GM12878 (cell line): ENCODE measurements around the gene CYBB. TPM values are rescaled to one million over a fixed set of nuclear protein-coding genes. Genes with fewer than 3 reads are reported as not detected.

ENCODE experiments used
- ATAC-seq: fragments of 200-7000 bp; cut with Tn5 transposase; 3 replicates; pipeline ENCODE4 v1.9.1; 2020; ENCODE audit warnings: mild to moderate bottlenecking, moderate library complexity
- BruUV-seq: library from RNA; stranded (reverse); fragments of 400-500 nt; replicated peaks from 2 replicates; lab custom pipeline; 2021; lab: Mats Ljungman, UMichigan
- CTCF ChIA-PET: fragments of 300-600 bp; sonication (Branson Sonifier 250); formaldehyde crosslinking; extraction: SDS; loops from one replicate; lab custom pipeline; 2021; ENCODE audit warnings: inconsistent platforms; lab: Yijun Ruan, JAX
- POLR2A ChIA-PET: fragments of 350-600 bp; formaldehyde crosslinking; extraction: SDS; loops from one replicate; lab custom pipeline; 2021; ENCODE audit warnings: inconsistent platforms; lab: Charles Lee
- RAD21 ChIA-PET: fragments of 300-600 bp; sonication (Branson Sonifier 250); formaldehyde crosslinking; loops from one replicate; lab custom pipeline; 2023; ENCODE audit warnings: antibody characterized with exemption; ENCODE audit not compliant: unreplicated experiment; lab: Charles Lee
- SMC1A ChIA-PET: fragments of 300-600 bp; sonication (Branson Sonifier 250); formaldehyde crosslinking; loops from one replicate; lab custom pipeline; 2023; ENCODE audit not compliant: unreplicated experiment, uncharacterized antibody; lab: Charles Lee
- DNase-seq: peaks from one replicate; pipeline ENCODE4 v3.0.0-alpha.2; 2011; ENCODE audit warnings: low read depth, low spot score
- FAIRE-seq: peaks from 3 replicates; lab custom pipeline; 2011; peaks lifted over from hg19 to GRCh38; lab: Jason Lieb, UNC
- H2AFZ ChIP-seq: 2 replicates; pipeline ENCODE4 v1.6.0; 2011; ENCODE audit warnings: low read depth, low read length, control low read depth; ENCODE audit not compliant: control insufficient read depth
- H3K27ac ChIP-seq: 2 replicates; pipeline ENCODE4 v1.5.1; 2011; ENCODE audit warnings: control low read depth; ENCODE audit not compliant: control insufficient read depth, insufficient read depth
- H3K27me3 ChIP-seq, 2 experiments: replicated peaks in 1 of 2; 2 replicates each; pipeline versions ENCODE4 v1.6.0 to v1.6.1; 2011; ENCODE audit warnings: low read length in 1 of 2; ENCODE audit not compliant: control insufficient read depth in 2 of 2, insufficient read depth in 2 of 2
- H3K36me3 ChIP-seq, 2 experiments: 2 replicates each; pipeline ENCODE4 v1.5.1; 2011; ENCODE audit warnings: low read length in 1 of 2; ENCODE audit not compliant: control insufficient read depth in 2 of 2, insufficient read depth in 2 of 2
- H3K4me1 ChIP-seq: 2 replicates; pipeline ENCODE4 v1.6.1; 2011; ENCODE audit warnings: mild to moderate bottlenecking, low read length, moderate library complexity, mixed read lengths; ENCODE audit not compliant: control insufficient read depth, insufficient read depth
- H3K4me2 ChIP-seq: 2 replicates; pipeline ENCODE4 v1.6.0; 2011; ENCODE audit warnings: control low read depth; ENCODE audit not compliant: control insufficient read depth, insufficient read depth
- H3K4me3 ChIP-seq: fragments of 200-600 bp; sonication (generic); 2 replicates; pipeline ENCODE4 v1.5.1; 2016
- H3K79me2 ChIP-seq: 2 replicates; pipeline ENCODE4 v1.6.0; 2011; ENCODE audit warnings: low read length; ENCODE audit not compliant: control insufficient read depth, insufficient read depth
- H3K9ac ChIP-seq: 2 replicates; pipeline ENCODE4 v1.8.0; 2011; ENCODE audit warnings: low read length, control low read depth, mixed read lengths; ENCODE audit not compliant: control insufficient read depth, insufficient read depth
- H3K9me3 ChIP-seq: replicated peaks from 3 replicates; pipeline ENCODE4 v1.5.1; 2011; ENCODE audit warnings: mild to moderate bottlenecking, low read length; ENCODE audit not compliant: control insufficient read depth, insufficient read depth
- H4K20me1 ChIP-seq: 2 replicates; pipeline ENCODE4 v1.6.0; 2011; ENCODE audit not compliant: control insufficient read depth, insufficient read depth
- CHD1 ChIP-seq: IDR thresholded peaks from 2 replicates; pipeline ENCODE4 v1.6.1; 2012; ENCODE audit warnings: low read depth, low read length, improper control_type of control experiment
- FOXM1 ChIP-seq: IDR thresholded peaks from 2 replicates; pipeline ENCODE4 v1.6.1; 2012; ENCODE audit warnings: low read depth, mild to moderate bottlenecking, inconsistent platforms, low read length, moderate library complexity
- SMARCA5 ChIP-seq: fragments of 450-650 bp; IDR thresholded peaks from 2 replicates; pipeline ENCODE4 v1.6.1; 2017; ENCODE audit warnings: mild to moderate bottlenecking
- SRF ChIP-seq, 2 experiments: IDR thresholded peaks; 2 replicates each; pipeline ENCODE4 v1.6.1; 2011; ENCODE audit warnings: low read depth in 2 of 2, low read length in 2 of 2, mild to moderate bottlenecking in 1 of 2, moderate library complexity in 1 of 2
- TARDBP ChIP-seq: IDR thresholded peaks from 2 replicates; pipeline ENCODE4 v1.6.1; 2016; ENCODE audit warnings: borderline replicate concordance
- ZBTB33 ChIP-seq: fragments of 450-650 bp; IDR thresholded peaks from 2 replicates; pipeline ENCODE4 v1.6.1; 2017; ENCODE audit warnings: mild to moderate bottlenecking
- in situ Hi-C: fragments of 300-500 bp; cut with MboI; formaldehyde crosslinking; loops from 9 replicates; pipeline ENCODE4 v1.14.3; 2018; ENCODE audit warnings: mixed read lengths
- intact Hi-C: fragments of 100-400 bp; cut with micrococcal nuclease; formaldehyde crosslinking; loops from one replicate; pipeline ENCODE4 v1.14.2; 2022; ENCODE audit not compliant: unreplicated experiment
- polyA plus RNA-seq, 11 experiments: library from polyadenylated mRNA; depleted of rRNA in 4 of 11; unstranded in 6 of 11; stranded (reverse) in 5 of 11; fragments of >200 nt; fragmentation: Nextera tagmentation in 4 of 11; fragmentation: Illumina TruSeq in 1 of 11; extraction: Ambion mirVana in 4 of 11; extraction: Trizol in 1 of 11; gene quantifications; 1 replicate in 1 of 11; 2 replicates in 10 of 11; pipeline versions ENCODE4 v1.2.1 to v1.2.3, GENCODE V29; 2011 to 2016; ENCODE audit warnings: inconsistent platforms in 2 of 11, missing spikeins in 2 of 11, low read depth in 1 of 11
- total RNA-seq, 4 experiments: library from RNA; depleted of rRNA in 3 of 4; stranded (reverse); fragments of >200 nt in 3 of 4; fragmentation: Illumina TruSeq in 1 of 4; extraction: Trizol in 1 of 4; gene quantifications; 2 replicates each; pipeline versions ENCODE4 v1.2.1 to v1.2.3, GENCODE V29; 2013 to 2021
- TF ChIP-seq, protein P1 (sequence below): fragments of 450-650 bp; IDR thresholded peaks from 2 replicates; pipeline ENCODE4 v1.6.1; 2016; ENCODE audit warnings: mild to moderate bottlenecking

Gene CYBB
- total and polyA plus RNA-seq, 10 of the 15 experiments (the other 5 are each of a cell fraction or from before 2014, with no cell fraction given) = 6.2 to 73.9 (median 24.8) TPM

DNA sequence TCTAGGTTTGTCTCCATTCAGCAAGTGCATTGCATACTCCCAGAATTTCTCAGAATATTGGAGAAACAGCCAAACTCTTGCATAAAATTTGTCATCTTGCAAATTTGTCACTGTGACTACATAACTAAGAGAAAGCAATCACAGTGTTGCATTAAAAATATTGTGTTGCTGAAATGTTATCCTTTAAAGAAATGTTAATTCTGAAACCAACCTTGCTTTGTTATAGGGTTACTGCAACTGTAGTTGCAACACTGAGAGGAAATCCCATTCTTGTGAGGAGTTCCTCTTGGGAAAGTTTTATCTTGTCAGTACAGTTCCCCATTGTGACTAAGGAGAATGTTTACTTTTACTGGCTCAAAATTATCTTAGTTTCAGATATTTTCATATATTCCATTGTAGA is 20.9 kb downstream of the CYBB start:
- peaks cover 11% of the 10 kb centered on the region for H3K4me1 ChIP-seq
- intact Hi-C loops = no loop called here
- FAIRE-seq (no peak), DNase-seq (no peak)
- RAD21 ChIA-PET = interaction anchor here (1.3 kb wide), 1 partner anchor 55 kb away, joined by 3 read pairs; no protein-coding TSS in a partner anchor
- peaks cover 0 to 12% of the 10 kb centered on the region in 2 experiments; a peak in 3 of 4 replicates for H3K36me3 ChIP-seq
- no peak overlapping the region for H3K9ac ChIP-seq
- H3K79me2 ChIP-seq = no peaks in the 10 kb centered on the region
- H3K4me2 ChIP-seq = no peak overlapping the region
- BruUV-seq = no TSS peak
- no peak overlapping the region for H3K27ac ChIP-seq
- no peaks in the 10 kb centered on the region for H3K9me3 ChIP-seq
- in situ Hi-C loops = no loop called here
- CTCF ChIA-PET = no interaction called here
- H4K20me1 ChIP-seq = no peaks in the 10 kb centered on the region
- POLR2A ChIA-PET = no interaction called here
- H3K4me3 ChIP-seq = no peak overlapping the region
- TF ChIP-seq CHD1 (no peak), SMARCA5 (no peak), FOXM1 (no peak), ZBTB33 (no peak), TARDBP (no peak), SRF (IDR thresholded peaks at IDR 0.05; ENCODE audit: low read depth in 2 of 2, low read length in 2 of 2) (no peak)
- TF ChIP-seq, protein P1, sequence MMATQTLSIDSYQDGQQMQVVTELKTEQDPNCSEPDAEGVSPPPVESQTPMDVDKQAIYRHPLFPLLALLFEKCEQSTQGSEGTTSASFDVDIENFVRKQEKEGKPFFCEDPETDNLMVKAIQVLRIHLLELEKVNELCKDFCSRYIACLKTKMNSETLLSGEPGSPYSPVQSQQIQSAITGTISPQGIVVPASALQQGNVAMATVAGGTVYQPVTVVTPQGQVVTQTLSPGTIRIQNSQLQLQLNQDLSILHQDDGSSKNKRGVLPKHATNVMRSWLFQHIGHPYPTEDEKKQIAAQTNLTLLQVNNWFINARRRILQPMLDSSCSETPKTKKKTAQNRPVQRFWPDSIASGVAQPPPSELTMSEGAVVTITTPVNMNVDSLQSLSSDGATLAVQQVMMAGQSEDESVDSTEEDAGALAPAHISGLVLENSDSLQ = no peak
- TF ChIP-seq, all 136 proteins: peak for 0
- H3K27me3 ChIP-seq = no peaks in the 10 kb centered on the region
- H2AFZ ChIP-seq = no peak overlapping the region
- no peak for ATAC-seq
- SMC1A ChIA-PET = interaction anchor here (0.6 to 1.4 kb wide), 6 partner anchors 9 to 47 kb away, joined by 3 read pairs; no protein-coding TSS in a partner anchor
